ENCODE data around the gene RAD9B. TPM values are rescaled to one million over a fixed set of nuclear protein-coding genes. Genes with fewer than 3 reads are reported as not detected.

The RAD9B gene
- total and polyA plus RNA-seq, 7 donors: 0.77 to 4.2 (median 1.6) TPM

- peaks cover 70% of the 10 kb centered on the region for H3K4me1 ChIP-seq
- no peak for TF ChIP-seq CTCF (IDR thresholded peaks at IDR 0.05)
- peaks cover 0 to 24% of the 10 kb centered on the region in 2 donors for H3K36me3 ChIP-seq (ENCODE audit: insufficient read depth in 1 of 2, low read depth in 1 of 2)
- no peaks in the 10 kb centered on the region for H3K27me3 ChIP-seq (ENCODE audit: insufficient read depth in 3 of 3, low read length in 2 of 3)
- ATAC-seq: no peak
- 79 to 94% (median 84%) methylated on average over 10 of the region's 10 CpGs for WGBS, 3 donors
- intact Hi-C loops (cut with DNase I): no loop called here
- no peak for DNase-seq
- H3K4me3 ChIP-seq: peak overlapping the region; percentile 51
- peak overlapping the region; percentile 86 for H3K27ac ChIP-seq
- no peaks in the 10 kb centered on the region for H3K9me3 ChIP-seq
These were observed 43.7 kb downstream of the RAD9B start for GRCh38 chr12:110545812-110546211.

GRCh38 chr12:110546339-110546738 is 44.2 kb downstream of the RAD9B start:
- H3K27me3 ChIP-seq (ENCODE audit: insufficient read depth in 3 of 3, low read length in 2 of 3): no peaks in the 10 kb centered on the region
- H3K27ac ChIP-seq: peak overlapping the region; percentile 86
- WGBS, 3 donors: 21 to 40% (median 29%) methylated on average over 3 of the region's 3 CpGs
- H3K4me3 ChIP-seq: peak overlapping the region; percentile 51
- DNase-seq (no peak), ATAC-seq (peak; percentile 61 to 72 (median 66))
- peaks cover 75% of the 10 kb centered on the region for H3K4me1 ChIP-seq
- H3K36me3 ChIP-seq (ENCODE audit: insufficient read depth in 1 of 2, low read depth in 1 of 2): peaks cover 0 to 29% of the 10 kb centered on the region in 2 donors
- intact Hi-C loops (cut with DNase I): no loop called here
- no peaks in the 10 kb centered on the region for H3K9me3 ChIP-seq
- TF ChIP-seq CTCF (IDR thresholded peaks at IDR 0.05): no peak

- Histone ChIP-seq H3K36me3 (ENCODE audit: insufficient read depth in 1 of 2, low read depth in 1 of 2) (peaks cover 0 to 33% of the 10 kb centered on the region in 2 donors), H3K27me3 (ENCODE audit: insufficient read depth in 3 of 3, low read length in 2 of 3) (no peaks in the 10 kb centered on the region), H3K4me3 (peak overlapping the region; percentile 51), H3K9me3 (no peaks in the 10 kb centered on the region), H3K27ac (peak overlapping the region; percentile 86), H3K4me1 (peaks cover 77% of the 10 kb centered on the region)
- intact Hi-C loops (cut with DNase I): no loop called here
- TF ChIP-seq CTCF (IDR thresholded peaks at IDR 0.05): no peak
- ATAC-seq: no peak
- 71 to 95% (median 82%) methylated on average over 2 of the region's 2 CpGs for WGBS, 3 donors
- no peak for DNase-seq
These were observed 45.0 kb downstream of the RAD9B start for GRCh38 chr12:110547090-110547489.

- ATAC-seq (peak; percentile 37 to 69 (median 54)), DNase-seq (no peak)
- Histone ChIP-seq H3K4me3 (peak overlapping the region; percentile 51), H3K27ac (peak overlapping the region; percentile 86), H3K9me3 (no peaks in the 10 kb centered on the region), H3K36me3 (ENCODE audit: insufficient read depth in 1 of 2, low read depth in 1 of 2) (peaks cover 0 to 33% of the 10 kb centered on the region in 2 donors), H3K27me3 (ENCODE audit: insufficient read depth in 3 of 3, low read length in 2 of 3) (no peaks in the 10 kb centered on the region), H3K4me1 (peaks cover 72% of the 10 kb centered on the region)
- TF ChIP-seq CTCF (IDR thresholded peaks at IDR 0.05): no peak
- WGBS, 3 donors: 37 to 57% (median 44%) methylated on average over 7 of the region's 7 CpGs
- intact Hi-C loops (cut with DNase I): no loop called here
These were observed 46.5 kb downstream of the RAD9B start for GRCh38 chr12:110548678-110549077.

- WGBS, 3 donors: 77 to 93% (median 80%) methylated on average over 2 of the region's 2 CpGs
- TF ChIP-seq CTCF (IDR thresholded peaks at IDR 0.05): no peak
- no peaks in the 10 kb centered on the region for H3K9me3 ChIP-seq
- peak overlapping the region; percentile 86 for H3K27ac ChIP-seq
- peak in 1 of 4 donors; percentile 25 for ATAC-seq
- H3K4me3 ChIP-seq: no peak overlapping the region
- intact Hi-C loops (cut with DNase I): no loop called here
- peaks cover 68% of the 10 kb centered on the region for H3K4me1 ChIP-seq
- no peak for DNase-seq
- peaks cover 0 to 27% of the 10 kb centered on the region in 2 donors for H3K36me3 ChIP-seq (ENCODE audit: insufficient read depth in 1 of 2, low read depth in 1 of 2)
- H3K27me3 ChIP-seq (ENCODE audit: insufficient read depth in 3 of 3, low read length in 2 of 3): no peaks in the 10 kb centered on the region
These were observed 47.6 kb downstream of the RAD9B start for GRCh38 chr12:110549716-110550115.

All from psoas muscle (tissue), 8 donors.